NOMO-1 treated with DMSO at 0.1 percent for 48 hours (cell line): ENCODE measurements around the gene ABCA6.

Experiments
- DNase-seq: peaks from one replicate; lab custom pipeline; 2025; ENCODE audit not compliant: unreplicated experiment; lab: John Stamatoyannopoulos, UW

ABCA6 gene

GRCh38 chr17:69142175-69142802 lies 594 bp upstream of the ABCA6 start:
- no peak for DNase-seq

- DNase-seq, result no peak
These were observed 7.6 kb downstream of the ABCA6 start for GRCh38 chr17:69134112-69134511.

GRCh38 chr17:69130627-69131296 lies 10.9 kb downstream of the ABCA6 start:
- no peak for DNase-seq

- DNase-seq, result no peak
These were observed 18.1 kb downstream of the ABCA6 start for GRCh38 chr17:69123626-69124025.

- no peak for DNase-seq
These were observed 19.6 kb downstream of the ABCA6 start for GRCh38 chr17:69122065-69122464.

- peak; percentile 35 for DNase-seq
These were observed 23.6 kb downstream of the ABCA6 start for GRCh38 chr17:69117855-69118784.

GRCh38 chr17:69111794-69112193 lies 29.9 kb downstream of the ABCA6 start:
- no peak for DNase-seq

- no peak for DNase-seq
These were observed 35.6 kb downstream of the ABCA6 start for GRCh38 chr17:69105907-69106730.

GRCh38 chr17:69103557-69104233 lies 38.0 kb downstream of the ABCA6 start:
- DNase-seq, result no peak

- DNase-seq, result peak; percentile 83
These were observed 43.1 kb downstream of the ABCA6 start for GRCh38 chr17:69098625-69099024.

GRCh38 chr17:69096541-69096940 lies 45.2 kb downstream of the ABCA6 start:
- DNase-seq, result no peak

GRCh38 chr17:69093995-69094394 lies 47.7 kb downstream of the ABCA6 start:
- no peak for DNase-seq

GRCh38 chr17:69093279-69093789 lies 48.4 kb downstream of the ABCA6 start:
- peak; percentile 94 for DNase-seq

GRCh38 chr17:69090365-69090764 lies 51.3 kb downstream of the ABCA6 start:
- no peak for DNase-seq

- no peak for DNase-seq
These were observed 53.0 kb downstream of the ABCA6 start for GRCh38 chr17:69088643-69089200.

- no peak for DNase-seq
These were observed 55.1 kb downstream of the ABCA6 start for GRCh38 chr17:69086641-69087040.

- no peak for DNase-seq
These were observed 56.8 kb downstream of the ABCA6 start for GRCh38 chr17:69084911-69085310.

GRCh38 chr17:69082696-69083095 lies 59.0 kb downstream of the ABCA6 start:
- no peak for DNase-seq

GRCh38 chr17:69078864-69079263 lies 62.8 kb downstream of the ABCA6 start:
- DNase-seq, result no peak

- no peak for DNase-seq
These were observed 65.9 kb downstream of the ABCA6 start for GRCh38 chr17:69075823-69076222.
